Vagina (tissue), 2 donors: ENCODE results near the gene B4GALT7. TPM values are rescaled to one million over a fixed set of nuclear protein-coding genes. Genes with fewer than 3 reads are reported as not detected.

Source experiments
- DNase-seq, 2 donors: peaks; one replicate each; pipeline ENCODE4 v3.0.0-alpha.2; 2017; ENCODE audit errors: extremely low spot score in 2 of 2
- H3K27ac ChIP-seq: fragments of 200-600 bp; sonication (generic); one replicate; pipeline ENCODE4 v1.5.1; 2019
- H3K27me3 ChIP-seq: fragments of 200-600 bp; sonication (generic); one replicate; pipeline ENCODE4 v1.5.1; 2019
- H3K36me3 ChIP-seq, 2 donors: fragments of 200-600 bp; sonication (generic); one replicate each; pipeline ENCODE4 v1.5.1; 2017 to 2019
- H3K4me1 ChIP-seq: fragments of 200-600 bp; sonication (generic); one replicate; pipeline ENCODE4 v1.5.1; 2019
- H3K4me3 ChIP-seq, 2 donors: fragments of 200-600 bp; sonication (generic); 1 replicate in 1 of 2; 2 replicates in 1 of 2; pipeline ENCODE4 v1.5.1; 2016 to 2019
- H3K9me3 ChIP-seq: fragments of 200-600 bp; sonication (generic); one replicate; pipeline ENCODE4 v1.5.1; 2019
- POLR2A ChIP-seq, 2 donors: fragments of 450-650 bp; IDR thresholded peaks; one replicate each; pipeline ENCODE4 v1.6.1; 2017; ENCODE audit warnings: antibody characterized with exemption in 2 of 2, mild to moderate bottlenecking in 2 of 2, moderate library complexity in 2 of 2
- POLR2AphosphoS5 ChIP-seq, 2 donors: sonication (generic); formaldehyde crosslinking; IDR thresholded peaks; one replicate each; pipeline ENCODE4 v1.9.0; 2017; ENCODE audit warnings: antibody characterized with exemption in 2 of 2, mild to moderate bottlenecking in 2 of 2, low read depth in 1 of 2; ENCODE audit not compliant: insufficient read depth in 1 of 2
- intact Hi-C: fragments of 100-400 bp; cut with DNase I; formaldehyde crosslinking; loops from one replicate; pipeline ENCODE4 v1.15.1; 2023
- total RNA-seq: library from RNA; depleted of rRNA; stranded (reverse); fragments of >200 nt; gene quantifications from one replicate; pipeline ENCODE4 v1.2.3, GENCODE V29; 2016
- TF ChIP-seq, protein P1 (sequence below), 3 experiments: fragments of 450-650 bp in 2 of 3; fragments of 200-600 bp in 1 of 3; sonication (generic) in 1 of 3; IDR thresholded peaks; one replicate each; pipeline ENCODE4 v1.5.1; 2017 to 2019; ENCODE audit warnings: antibody characterized with exemption in 3 of 3, mild to moderate bottlenecking in 2 of 3, moderate library complexity in 2 of 3

The B4GALT7 gene
- total RNA-seq, 1 donor from 2014 or later = 19.4 TPM

GRCh38 chr5:177605667-177606066, 5.7 kb downstream of the B4GALT7 start:
- intact Hi-C loops = no loop called here
- DNase-seq = no peak
- Histone ChIP-seq H3K27me3 (no peaks in the 10 kb centered on the region), H3K4me3 (no peak overlapping the region), H3K4me1 (peaks cover 41% of the 10 kb centered on the region), H3K9me3 (no peaks in the 10 kb centered on the region), H3K36me3 (no peaks in the 10 kb centered on the region), H3K27ac (no peak overlapping the region)
- TF ChIP-seq POLR2A (IDR thresholded peaks at IDR 0.05) (no peak), POLR2AphosphoS5 (IDR thresholded peaks at IDR 0.05; ENCODE audit: insufficient read depth in 1 of 2, low read depth in 1 of 2) (no peak)
- TF ChIP-seq, protein P1, sequence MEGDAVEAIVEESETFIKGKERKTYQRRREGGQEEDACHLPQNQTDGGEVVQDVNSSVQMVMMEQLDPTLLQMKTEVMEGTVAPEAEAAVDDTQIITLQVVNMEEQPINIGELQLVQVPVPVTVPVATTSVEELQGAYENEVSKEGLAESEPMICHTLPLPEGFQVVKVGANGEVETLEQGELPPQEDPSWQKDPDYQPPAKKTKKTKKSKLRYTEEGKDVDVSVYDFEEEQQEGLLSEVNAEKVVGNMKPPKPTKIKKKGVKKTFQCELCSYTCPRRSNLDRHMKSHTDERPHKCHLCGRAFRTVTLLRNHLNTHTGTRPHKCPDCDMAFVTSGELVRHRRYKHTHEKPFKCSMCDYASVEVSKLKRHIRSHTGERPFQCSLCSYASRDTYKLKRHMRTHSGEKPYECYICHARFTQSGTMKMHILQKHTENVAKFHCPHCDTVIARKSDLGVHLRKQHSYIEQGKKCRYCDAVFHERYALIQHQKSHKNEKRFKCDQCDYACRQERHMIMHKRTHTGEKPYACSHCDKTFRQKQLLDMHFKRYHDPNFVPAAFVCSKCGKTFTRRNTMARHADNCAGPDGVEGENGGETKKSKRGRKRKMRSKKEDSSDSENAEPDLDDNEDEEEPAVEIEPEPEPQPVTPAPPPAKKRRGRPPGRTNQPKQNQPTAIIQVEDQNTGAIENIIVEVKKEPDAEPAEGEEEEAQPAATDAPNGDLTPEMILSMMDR (IDR thresholded peaks at IDR 0.05) = no peak

DNA sequence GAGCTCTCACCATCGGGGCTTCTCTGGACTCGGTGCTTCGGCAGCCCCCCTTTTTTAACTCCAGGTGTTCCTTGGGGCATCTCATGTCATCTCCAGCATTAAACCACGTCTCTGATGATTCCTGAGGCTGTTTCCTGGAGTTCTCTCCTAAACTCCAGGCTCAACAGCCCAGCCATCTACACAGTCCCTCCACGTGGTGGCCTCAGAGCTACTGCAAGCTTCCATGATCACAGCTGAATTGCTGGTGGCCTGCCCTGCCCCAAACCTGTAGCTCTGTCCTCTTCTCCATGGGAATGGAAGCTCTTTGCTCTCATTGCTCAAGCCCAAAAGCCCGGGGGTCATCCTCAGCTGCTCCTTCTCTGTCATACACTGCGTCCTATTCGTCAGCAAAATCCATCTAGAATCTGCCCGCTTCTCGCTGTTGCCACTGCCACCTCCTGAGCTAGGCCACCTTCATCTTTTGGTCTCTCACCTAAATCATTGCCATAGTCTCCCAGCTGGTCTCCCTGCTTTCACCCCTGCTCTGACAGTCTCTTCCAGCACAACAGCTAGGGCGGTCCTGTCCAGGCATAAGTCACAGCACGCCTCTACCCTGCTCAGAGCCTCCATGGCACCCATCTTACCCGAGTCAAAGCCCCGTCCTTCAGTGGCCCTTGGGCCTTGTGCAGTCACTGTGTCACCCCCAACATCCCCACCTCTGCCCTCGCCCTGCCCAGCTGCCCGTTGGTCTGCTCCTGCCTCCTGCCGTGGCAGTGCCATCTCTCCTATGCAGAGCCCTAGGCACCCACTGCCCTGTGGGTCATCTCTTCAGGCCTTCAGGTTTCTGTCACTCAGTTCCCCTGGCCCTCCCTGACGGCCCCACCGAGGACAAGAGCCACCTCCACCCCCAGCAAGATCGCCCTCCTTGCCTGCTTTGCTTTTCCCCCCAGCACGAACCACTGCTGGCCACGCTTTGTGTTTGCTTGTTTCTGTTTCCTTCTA, 6.4 kb downstream of the B4GALT7 start:
- H3K4me1 ChIP-seq = peaks cover 34% of the 10 kb centered on the region
- intact Hi-C loops = no loop called here
- H3K36me3 ChIP-seq = no peaks in the 10 kb centered on the region
- H3K9me3 ChIP-seq = no peaks in the 10 kb centered on the region
- DNase-seq = no peak
- TF ChIP-seq, protein P1 (IDR thresholded peaks at IDR 0.05) = no peak
- TF ChIP-seq POLR2A (IDR thresholded peaks at IDR 0.05) (no peak), POLR2AphosphoS5 (IDR thresholded peaks at IDR 0.05; ENCODE audit: insufficient read depth in 1 of 2, low read depth in 1 of 2) (no peak)
- no peak overlapping the region for H3K4me3 ChIP-seq
- H3K27me3 ChIP-seq = no peaks in the 10 kb centered on the region
- no peak overlapping the region for H3K27ac ChIP-seq

DNA sequence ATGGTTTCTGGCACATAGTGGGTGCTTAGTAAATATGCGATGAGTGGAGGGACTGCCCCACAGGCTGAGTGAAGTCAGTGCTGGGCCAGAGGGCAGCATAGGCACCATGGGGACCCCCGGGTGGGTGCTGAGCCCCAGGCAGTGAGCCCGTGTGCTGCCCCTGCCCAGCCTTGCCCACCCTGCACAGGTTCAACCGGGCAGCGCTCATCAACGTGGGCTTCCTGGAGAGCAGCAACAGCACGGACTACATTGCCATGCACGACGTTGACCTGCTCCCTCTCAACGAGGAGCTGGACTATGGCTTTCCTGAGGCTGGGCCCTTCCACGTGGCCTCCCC, 7.2 kb downstream of the B4GALT7 start:
- intact Hi-C loops = no loop called here
- Histone ChIP-seq H3K36me3 (no peaks in the 10 kb centered on the region), H3K27ac (no peak overlapping the region), H3K9me3 (no peaks in the 10 kb centered on the region), H3K27me3 (no peaks in the 10 kb centered on the region), H3K4me3 (no peak overlapping the region), H3K4me1 (peaks cover 27% of the 10 kb centered on the region)
- no peak for TF ChIP-seq POLR2AphosphoS5 (IDR thresholded peaks at IDR 0.05; ENCODE audit: insufficient read depth in 1 of 2, low read depth in 1 of 2)
- TF ChIP-seq POLR2A (IDR thresholded peaks at IDR 0.05) = no peak
- TF ChIP-seq, protein P1 (IDR thresholded peaks at IDR 0.05) = no peak
- DNase-seq = no peak

DNA sequence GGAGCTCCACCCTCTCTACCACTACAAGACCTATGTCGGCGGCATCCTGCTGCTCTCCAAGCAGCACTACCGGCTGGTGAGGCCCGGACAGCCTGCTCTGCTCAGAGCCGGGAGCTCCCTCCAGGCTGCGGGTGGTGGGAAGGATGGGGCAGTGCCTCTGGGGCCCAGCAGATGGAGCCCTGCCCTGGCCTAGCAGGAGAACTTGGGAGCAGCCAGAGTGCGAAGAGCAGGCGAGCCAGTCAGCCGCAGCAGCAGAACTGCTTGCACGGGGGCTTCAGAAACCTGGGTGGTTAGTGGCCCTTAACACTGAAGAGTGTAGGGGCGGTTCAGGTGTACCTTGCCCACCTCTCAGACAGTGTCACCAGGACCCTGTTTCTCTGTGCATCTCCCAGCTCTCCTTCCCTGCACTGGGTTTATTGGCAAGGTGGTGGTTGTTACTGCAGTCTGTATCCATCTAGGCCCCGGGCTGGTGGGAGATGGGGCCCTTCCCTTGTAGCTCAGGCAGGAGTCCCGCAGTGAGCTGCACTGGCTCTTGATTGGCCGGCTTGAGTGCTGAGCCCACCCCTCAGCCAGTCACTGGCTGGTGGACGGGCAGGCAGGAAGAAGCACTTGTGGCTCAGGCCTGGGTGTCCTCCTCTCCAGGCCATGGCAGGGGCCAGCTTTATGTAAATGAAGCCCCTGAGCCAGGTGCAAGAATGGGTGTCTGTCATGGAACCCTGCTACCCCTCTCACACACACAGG, 7.7 kb downstream of the B4GALT7 start:
- no peaks in the 10 kb centered on the region for H3K27me3 ChIP-seq
- H3K4me3 ChIP-seq = no peak overlapping the region
- H3K36me3 ChIP-seq = no peaks in the 10 kb centered on the region
- H3K27ac ChIP-seq = no peak overlapping the region
- TF ChIP-seq POLR2AphosphoS5 (IDR thresholded peaks at IDR 0.05; ENCODE audit: insufficient read depth in 1 of 2, low read depth in 1 of 2) = peak in 1 of 2 donors; percentile 51
- TF ChIP-seq, protein P1 (IDR thresholded peaks at IDR 0.05) = peak; percentile 29 to 69 (median 66)
- no peak for TF ChIP-seq POLR2A (IDR thresholded peaks at IDR 0.05)
- intact Hi-C loops = no loop called here
- DNase-seq = no peak
- H3K4me1 ChIP-seq = peaks cover 22% of the 10 kb centered on the region
- no peaks in the 10 kb centered on the region for H3K9me3 ChIP-seq
